ENCODE results near the gene PLCB4. TPM values are rescaled to one million over a fixed set of nuclear protein-coding genes. Genes with fewer than 3 reads are reported as not detected.

The PLCB4 gene
- polyA plus RNA-seq, 3 donors = not detected

- Mint-ChIP-seq H3K4me1 (peaks cover 21% of the 10 kb centered on the region), H3K9me3 (no peaks in the 10 kb centered on the region), H3K27ac (no peak overlapping the region), H3K4me3 (no peak overlapping the region), H3K36me3 (no peaks in the 10 kb centered on the region), H3K27me3 (ENCODE audit: low read depth in 3 of 3) (peaks cover 0 to 2% (median 0%) of the 10 kb centered on the region in 3 donors)
- Histone ChIP-seq H3K9me3 (replicated peaks in 1 of 2; ENCODE audit: control insufficient read depth in 1 of 2, insufficient read depth in 1 of 2, low read length in 2 of 2) (no peaks in the 10 kb centered on the region), H3K4me3 (replicated peaks in 1 of 3; ENCODE audit: low read depth in 2 of 3, low read length in 3 of 3) (no peak overlapping the region), H3K36me3 (replicated peaks in 1 of 2; ENCODE audit: control insufficient read depth in 1 of 2, insufficient read depth in 2 of 2, low read length in 2 of 2) (no peaks in the 10 kb centered on the region), H3K4me2 (replicated peaks; ENCODE audit: extremely low read depth, low read length, poor library complexity, severe bottlenecking) (no peak overlapping the region), H3K27ac (ENCODE audit: low read depth in 1 of 2, low read length in 2 of 2) (no peak overlapping the region), H4K20me1 (ENCODE audit: insufficient read depth, low read length) (no peaks in the 10 kb centered on the region), H3K79me2 (ENCODE audit: insufficient read depth, low read length) (no peaks in the 10 kb centered on the region), H3K9ac (ENCODE audit: insufficient read depth, low read length, poor library complexity, severe bottlenecking) (no peak overlapping the region), H2AFZ (ENCODE audit: insufficient read depth, low read depth, low read length, poor library complexity, severe bottlenecking) (no peak overlapping the region), H3K4me1 (ENCODE audit: control insufficient read depth in 1 of 2, insufficient read depth in 2 of 2, low read length in 2 of 2) (no peaks in the 10 kb centered on the region), H3K27me3 (ENCODE audit: control insufficient read depth in 2 of 2, insufficient read depth in 2 of 2, low read length in 2 of 2) (no peaks in the 10 kb centered on the region)
- no peak for DNase-seq
- TF ChIP-seq, protein P1, sequence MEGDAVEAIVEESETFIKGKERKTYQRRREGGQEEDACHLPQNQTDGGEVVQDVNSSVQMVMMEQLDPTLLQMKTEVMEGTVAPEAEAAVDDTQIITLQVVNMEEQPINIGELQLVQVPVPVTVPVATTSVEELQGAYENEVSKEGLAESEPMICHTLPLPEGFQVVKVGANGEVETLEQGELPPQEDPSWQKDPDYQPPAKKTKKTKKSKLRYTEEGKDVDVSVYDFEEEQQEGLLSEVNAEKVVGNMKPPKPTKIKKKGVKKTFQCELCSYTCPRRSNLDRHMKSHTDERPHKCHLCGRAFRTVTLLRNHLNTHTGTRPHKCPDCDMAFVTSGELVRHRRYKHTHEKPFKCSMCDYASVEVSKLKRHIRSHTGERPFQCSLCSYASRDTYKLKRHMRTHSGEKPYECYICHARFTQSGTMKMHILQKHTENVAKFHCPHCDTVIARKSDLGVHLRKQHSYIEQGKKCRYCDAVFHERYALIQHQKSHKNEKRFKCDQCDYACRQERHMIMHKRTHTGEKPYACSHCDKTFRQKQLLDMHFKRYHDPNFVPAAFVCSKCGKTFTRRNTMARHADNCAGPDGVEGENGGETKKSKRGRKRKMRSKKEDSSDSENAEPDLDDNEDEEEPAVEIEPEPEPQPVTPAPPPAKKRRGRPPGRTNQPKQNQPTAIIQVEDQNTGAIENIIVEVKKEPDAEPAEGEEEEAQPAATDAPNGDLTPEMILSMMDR (IDR thresholded peaks at IDR 0.05) = no peak
- no CpG with 5 or more reads among the region's 1 CpG for WGBS (ENCODE audit: insufficient coverage)
- intact Hi-C loops (cut with micrococcal nuclease) = no loop called here
Observed at GRCh38 chr20:9163995-9164394, 95.1 kb downstream of the PLCB4 start.

- intact Hi-C loops (cut with micrococcal nuclease) = no loop called here
- H3K27me3 Mint-ChIP-seq (ENCODE audit: low read depth in 3 of 3) = peaks cover 0 to 2% (median 0%) of the 10 kb centered on the region in 3 donors
- TF ChIP-seq, protein P1 (IDR thresholded peaks at IDR 0.05) = no peak
- no peaks in the 10 kb centered on the region for H3K36me3 Mint-ChIP-seq
- Histone ChIP-seq H3K4me1 (ENCODE audit: control insufficient read depth in 1 of 2, insufficient read depth in 2 of 2, low read length in 2 of 2) (no peaks in the 10 kb centered on the region), H3K4me2 (replicated peaks; ENCODE audit: extremely low read depth, low read length, poor library complexity, severe bottlenecking) (no peak overlapping the region), H2AFZ (ENCODE audit: insufficient read depth, low read depth, low read length, poor library complexity, severe bottlenecking) (no peak overlapping the region), H4K20me1 (ENCODE audit: insufficient read depth, low read length) (no peaks in the 10 kb centered on the region), H3K79me2 (ENCODE audit: insufficient read depth, low read length) (no peaks in the 10 kb centered on the region), H3K9ac (ENCODE audit: insufficient read depth, low read length, poor library complexity, severe bottlenecking) (no peak overlapping the region), H3K36me3 (replicated peaks in 1 of 2; ENCODE audit: control insufficient read depth in 1 of 2, insufficient read depth in 2 of 2, low read length in 2 of 2) (no peaks in the 10 kb centered on the region), H3K4me3 (replicated peaks in 1 of 3; ENCODE audit: low read depth in 2 of 3, low read length in 3 of 3) (no peak overlapping the region), H3K9me3 (replicated peaks in 1 of 2; ENCODE audit: control insufficient read depth in 1 of 2, insufficient read depth in 1 of 2, low read length in 2 of 2) (no peaks in the 10 kb centered on the region), H3K27me3 (ENCODE audit: control insufficient read depth in 2 of 2, insufficient read depth in 2 of 2, low read length in 2 of 2) (no peaks in the 10 kb centered on the region), H3K27ac (ENCODE audit: low read depth in 1 of 2, low read length in 2 of 2) (no peak overlapping the region)
- WGBS (ENCODE audit: insufficient coverage) = no CpG with 5 or more reads among the region's 2 CpGs
- H3K9me3 Mint-ChIP-seq = no peaks in the 10 kb centered on the region
- no peak overlapping the region for H3K4me3 Mint-ChIP-seq
- no peak overlapping the region for H3K27ac Mint-ChIP-seq
- DNase-seq = no peak
- H3K4me1 Mint-ChIP-seq = peaks cover 18% of the 10 kb centered on the region
Observed at GRCh38 chr20:9165261-9165660, 96.4 kb downstream of the PLCB4 start.

Measured in CD14-positive monocyte (primary cell).